Natural killer cell treated with Interleukin-12 subunit alpha and Interleukin-12 subunit beta and Interleukin-15 and Interleukin-18, amount 100 ng/mL, for 72 hours (primary cell): Measurements from ENCODE around the gene CDS2. TPM values are rescaled to one million over a fixed set of nuclear protein-coding genes. Genes with fewer than 3 reads are reported as not detected.

Source experiments
- ATAC-seq, 2 donors: fragments of 150-1000 bp; cut with Tn5 transposase in 1 of 2; sonication (Bioruptor Pico), chemical (Tn5 transposase) in 1 of 2; 2 replicates each; pipeline ENCODE4 v1.10.0; 2021
- DNase-seq: peaks from one replicate; pipeline ENCODE4 v3.0.0; 2022; ENCODE audit warnings: low spot score
- H3K27ac Mint-ChIP-seq, 2 donors: 1 replicate in 1 of 2; 2 replicates in 1 of 2; pipeline ENCODE4 v1.8.0; 2022; ENCODE audit warnings: mixed read lengths in 2 of 2, mild to moderate bottlenecking in 1 of 2, moderate library complexity in 1 of 2
- H3K27me3 Mint-ChIP-seq, 2 donors: 1 replicate in 1 of 2; 2 replicates in 1 of 2; pipeline ENCODE4 v1.8.0; 2022; ENCODE audit warnings: mixed read lengths in 2 of 2
- H3K36me3 Mint-ChIP-seq: one replicate; pipeline ENCODE4 v1.8.0; 2022; ENCODE audit warnings: mixed read lengths
- H3K4me1 Mint-ChIP-seq, 2 donors: 1 replicate in 1 of 2; 2 replicates in 1 of 2; pipeline ENCODE4 v1.8.0; 2022; ENCODE audit warnings: low read depth in 2 of 2, mixed read lengths in 2 of 2, mild to moderate bottlenecking in 1 of 2
- H3K4me3 Mint-ChIP-seq: one replicate; pipeline ENCODE4 v1.8.0; 2022; ENCODE audit warnings: mixed read lengths
- H3K9me3 Mint-ChIP-seq: 2 replicates; pipeline ENCODE4 v1.8.0; 2022; ENCODE audit warnings: mixed read lengths
- total RNA-seq, 2 donors: library from RNA; stranded (reverse); gene quantifications; one replicate each; pipeline ENCODE4 v1.2.3, GENCODE V29; 2022

The CDS2 gene
- total RNA-seq, 2 donors from 2014 or later = 48.7 to 52.0 TPM

DNA sequence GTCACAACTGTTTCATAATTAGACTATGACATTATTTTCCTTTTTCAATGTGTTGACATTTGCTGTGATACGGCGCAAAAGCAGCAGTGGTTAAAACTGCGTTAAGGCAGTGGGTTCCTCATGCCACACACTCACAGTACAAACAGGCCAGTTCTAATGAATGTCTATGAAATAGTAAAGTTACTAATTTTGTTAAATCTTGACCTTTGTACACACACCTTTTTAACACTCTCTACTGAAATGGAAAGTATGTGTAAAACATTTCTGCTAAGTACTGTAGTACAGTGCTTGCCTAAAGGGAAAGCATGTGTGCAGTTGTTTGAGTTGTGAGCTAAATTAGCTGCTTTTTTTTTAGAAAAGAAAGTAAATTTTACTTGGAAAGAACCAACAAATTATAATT is 60.3 kb downstream of the CDS2 start:
- peaks cover 8% of the 10 kb centered on the region for H3K36me3 Mint-ChIP-seq
- ATAC-seq = no peak
- H3K4me3 Mint-ChIP-seq = no peak overlapping the region

GRCh38 chr20:5188736-5189135 is 61.9 kb downstream of the CDS2 start:
- DNase-seq (no peak), ATAC-seq (no peak)
- Mint-ChIP-seq H3K27ac (no peak overlapping the region), H3K9me3 (no peaks in the 10 kb centered on the region), H3K4me1 (peaks cover 0 to 4% of the 10 kb centered on the region in 2 donors), H3K36me3 (peaks cover 8% of the 10 kb centered on the region), H3K4me3 (no peak overlapping the region), H3K27me3 (no peaks in the 10 kb centered on the region)

More for the DNA sequence above, 60.3 kb downstream of the CDS2 start:
- DNase-seq = no peak
- peaks cover 0 to 2% of the 10 kb centered on the region in 2 donors for H3K4me1 Mint-ChIP-seq
- no peaks in the 10 kb centered on the region for H3K9me3 Mint-ChIP-seq
- no peaks in the 10 kb centered on the region for H3K27me3 Mint-ChIP-seq
- no peak overlapping the region for H3K27ac Mint-ChIP-seq

DNA sequence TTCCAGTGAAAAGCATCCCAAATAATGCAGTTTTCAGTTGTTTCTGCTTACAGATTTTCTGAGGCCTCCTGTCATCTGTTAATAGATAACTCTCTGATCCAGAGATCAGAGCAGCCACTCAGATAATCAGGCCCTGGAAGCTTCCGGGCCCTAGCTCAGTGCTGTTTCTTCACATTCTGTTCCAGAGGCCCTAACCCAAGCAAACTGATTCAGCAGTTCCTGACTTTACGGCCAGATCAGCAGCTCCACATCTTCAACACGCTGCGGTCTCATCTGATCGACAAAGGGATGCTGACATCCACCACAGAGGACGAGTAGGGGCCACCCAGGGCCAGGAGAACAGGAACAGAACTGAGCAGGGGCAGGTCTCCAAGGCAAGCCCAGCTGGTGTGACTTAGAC is 63.1 kb downstream of the CDS2 start:
- Mint-ChIP-seq H3K27me3 (no peaks in the 10 kb centered on the region), H3K9me3 (no peaks in the 10 kb centered on the region), H3K4me1 (peaks cover 0 to 4% of the 10 kb centered on the region in 2 donors), H3K36me3 (peaks cover 8% of the 10 kb centered on the region), H3K4me3 (no peak overlapping the region), H3K27ac (no peak overlapping the region)
- DNase-seq (no peak), ATAC-seq (no peak)

- H3K9me3 Mint-ChIP-seq = no peaks in the 10 kb centered on the region
- ATAC-seq = no peak
- H3K4me3 Mint-ChIP-seq = no peak overlapping the region
- no peaks in the 10 kb centered on the region for H3K27me3 Mint-ChIP-seq
- peaks cover 0 to 4% of the 10 kb centered on the region in 2 donors for H3K4me1 Mint-ChIP-seq
- DNase-seq = no peak
- peaks cover 8% of the 10 kb centered on the region for H3K36me3 Mint-ChIP-seq
- no peak overlapping the region for H3K27ac Mint-ChIP-seq
Observed at GRCh38 chr20:5190444-5190843, 63.6 kb downstream of the CDS2 start.

DNA sequence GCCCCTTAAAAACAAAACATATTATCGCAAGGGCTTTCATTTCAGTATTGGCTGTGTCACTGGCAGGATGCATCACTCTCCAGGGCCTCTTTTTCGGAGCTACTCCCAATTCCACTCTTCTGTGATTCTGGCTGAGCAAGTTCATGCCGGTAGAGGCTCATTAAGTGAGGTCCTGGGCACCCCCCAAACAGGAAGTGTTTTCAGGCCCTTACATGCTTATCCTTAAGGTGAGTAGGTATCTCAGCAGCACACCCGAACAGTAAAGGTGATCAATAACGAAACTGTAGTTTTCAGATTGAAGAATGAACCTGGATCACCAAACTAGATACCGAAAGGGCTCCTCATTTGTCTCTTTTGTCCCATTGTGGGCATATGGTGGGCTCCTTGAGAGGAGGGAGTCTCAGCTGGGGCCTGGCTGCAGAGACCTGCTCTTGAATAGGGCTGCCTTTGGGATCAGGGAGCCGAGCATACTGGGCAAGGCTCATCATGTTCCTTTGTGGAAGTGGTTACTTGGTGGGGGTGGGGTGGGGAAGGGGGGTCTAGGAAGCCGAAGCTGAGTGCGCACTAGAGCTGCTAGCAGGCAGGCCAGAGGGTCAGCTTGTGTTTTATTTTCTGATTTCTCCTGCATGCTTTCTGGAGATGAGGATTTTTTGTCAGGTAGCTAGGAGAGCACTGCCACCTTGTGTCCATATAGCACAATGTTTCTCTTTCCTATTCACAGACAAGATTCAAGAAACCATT is 65.2 kb downstream of the CDS2 start:
- DNase-seq = no peak
- H3K27ac Mint-ChIP-seq = no peak overlapping the region
- H3K9me3 Mint-ChIP-seq = no peaks in the 10 kb centered on the region
- no peaks in the 10 kb centered on the region for H3K27me3 Mint-ChIP-seq
- peaks cover 0 to 4% of the 10 kb centered on the region in 2 donors for H3K4me1 Mint-ChIP-seq
- peak in 1 of 2 donors; percentile 67 for ATAC-seq
- peaks cover 8% of the 10 kb centered on the region for H3K36me3 Mint-ChIP-seq
- H3K4me3 Mint-ChIP-seq = no peak overlapping the region

GRCh38 chr20:5192570-5193431 is 66.0 kb downstream of the CDS2 start:
- H3K27ac Mint-ChIP-seq = no peak overlapping the region
- ATAC-seq (no peak), DNase-seq (no peak)
- no peaks in the 10 kb centered on the region for H3K27me3 Mint-ChIP-seq
- H3K4me1 Mint-ChIP-seq = peaks cover 0 to 4% of the 10 kb centered on the region in 2 donors
- no peaks in the 10 kb centered on the region for H3K9me3 Mint-ChIP-seq
- H3K4me3 Mint-ChIP-seq = no peak overlapping the region
- peaks cover 8% of the 10 kb centered on the region for H3K36me3 Mint-ChIP-seq

- Mint-ChIP-seq H3K27ac (no peak overlapping the region), H3K9me3 (no peaks in the 10 kb centered on the region), H3K4me1 (peaks cover 0 to 4% of the 10 kb centered on the region in 2 donors), H3K36me3 (no peaks in the 10 kb centered on the region), H3K27me3 (no peaks in the 10 kb centered on the region), H3K4me3 (no peak overlapping the region)
- no peak for ATAC-seq
- no peak for DNase-seq
Observed at GRCh38 chr20:5195655-5196054, 68.8 kb downstream of the CDS2 start.

DNA sequence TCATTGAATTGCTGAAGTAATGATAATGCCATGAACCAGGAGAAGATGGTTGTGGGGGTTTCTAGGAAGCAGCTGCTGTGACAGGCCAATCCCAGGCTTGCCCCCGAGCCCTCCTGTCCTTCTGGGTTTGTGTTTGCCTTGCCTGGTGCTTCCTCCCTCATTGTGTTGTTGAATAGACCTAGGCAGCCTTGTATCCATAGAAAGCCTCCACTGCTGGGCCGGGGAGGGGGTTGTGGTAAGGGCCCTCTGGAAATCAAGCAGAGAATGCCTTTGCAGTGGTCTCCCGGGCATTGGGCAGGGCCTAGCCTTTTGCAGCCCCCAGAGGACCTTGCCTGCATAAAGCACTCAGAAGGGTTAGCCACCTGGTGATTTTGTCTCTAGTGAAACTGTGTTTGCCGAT is 69.3 kb downstream of the CDS2 start:
- H3K36me3 Mint-ChIP-seq = no peaks in the 10 kb centered on the region
- H3K27ac Mint-ChIP-seq = no peak overlapping the region
- H3K9me3 Mint-ChIP-seq = no peaks in the 10 kb centered on the region
- peaks cover 0 to 4% of the 10 kb centered on the region in 2 donors for H3K4me1 Mint-ChIP-seq
- H3K27me3 Mint-ChIP-seq = no peaks in the 10 kb centered on the region
- ATAC-seq (no peak), DNase-seq (no peak)
- H3K4me3 Mint-ChIP-seq = no peak overlapping the region

DNA sequence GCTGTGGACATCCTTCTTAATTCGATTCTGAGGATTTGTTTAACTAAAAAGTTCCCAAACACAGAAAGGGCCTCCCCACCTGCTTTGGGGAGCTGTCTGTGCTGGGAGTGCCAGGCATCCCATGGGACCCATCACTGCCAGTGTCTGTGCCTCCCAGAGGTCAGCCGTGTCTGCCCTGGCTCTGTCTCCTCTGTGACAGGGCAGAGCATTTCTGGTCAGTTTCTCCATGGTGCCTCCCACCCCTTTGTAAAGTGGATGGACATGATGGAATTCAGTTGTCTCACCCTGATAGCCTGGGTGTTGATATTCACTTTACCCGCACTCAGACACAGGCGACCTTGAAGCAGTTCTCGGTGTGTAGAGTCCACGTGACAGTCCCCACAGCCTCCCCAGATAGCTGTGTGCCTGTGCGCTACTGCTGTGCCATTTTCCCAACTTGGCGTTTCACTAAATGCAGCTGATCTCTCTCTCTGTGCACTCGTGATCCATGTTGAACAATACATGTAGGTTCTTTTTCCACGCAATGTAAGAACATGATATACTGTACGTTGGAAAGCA is 70.5 kb downstream of the CDS2 start:
- ATAC-seq = no peak
- no peaks in the 10 kb centered on the region for H3K9me3 Mint-ChIP-seq
- H3K4me3 Mint-ChIP-seq = no peak overlapping the region
- no peaks in the 10 kb centered on the region for H3K27me3 Mint-ChIP-seq
- DNase-seq = no peak
- H3K36me3 Mint-ChIP-seq = no peaks in the 10 kb centered on the region
- peaks cover 0 to under 1% of the 10 kb centered on the region in 2 donors for H3K4me1 Mint-ChIP-seq
- no peak overlapping the region for H3K27ac Mint-ChIP-seq

- no peaks in the 10 kb centered on the region for H3K9me3 Mint-ChIP-seq
- no peak for ATAC-seq
- no peaks in the 10 kb centered on the region for H3K4me1 Mint-ChIP-seq
- H3K36me3 Mint-ChIP-seq = no peaks in the 10 kb centered on the region
- no peak overlapping the region for H3K27ac Mint-ChIP-seq
- no peak for DNase-seq
- H3K4me3 Mint-ChIP-seq = no peak overlapping the region
- no peaks in the 10 kb centered on the region for H3K27me3 Mint-ChIP-seq
Observed at GRCh38 chr20:5197847-5198650, 71.2 kb downstream of the CDS2 start.

- Mint-ChIP-seq H3K4me3 (no peak overlapping the region), H3K9me3 (no peaks in the 10 kb centered on the region), H3K27ac (no peak overlapping the region), H3K27me3 (no peaks in the 10 kb centered on the region), H3K4me1 (no peaks in the 10 kb centered on the region), H3K36me3 (no peaks in the 10 kb centered on the region)
- DNase-seq (no peak), ATAC-seq (no peak)
Observed at GRCh38 chr20:5198651-5198924, 71.8 kb downstream of the CDS2 start.

DNA sequence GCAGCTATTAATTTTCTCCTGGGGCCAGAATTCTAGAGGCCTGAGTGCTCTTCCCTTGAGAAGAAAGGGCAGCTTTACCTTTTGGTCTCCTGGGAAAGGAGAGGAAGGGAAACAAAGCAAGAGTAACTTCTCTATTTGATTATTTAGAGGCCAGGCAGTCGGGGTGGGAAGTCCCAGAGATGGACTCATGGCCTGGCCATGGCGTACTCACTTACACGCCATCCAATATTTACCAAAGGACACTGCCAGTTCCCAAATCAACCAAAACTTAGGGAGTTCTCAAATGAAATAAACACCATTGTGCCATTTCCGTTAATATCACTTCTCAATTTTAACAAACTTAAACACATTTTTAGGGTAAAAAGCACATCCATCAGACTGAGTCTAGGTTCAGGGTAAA is 76.6 kb downstream of the CDS2 start:
- Mint-ChIP-seq H3K27me3 (no peaks in the 10 kb centered on the region), H3K27ac (no peak overlapping the region), H3K9me3 (no peaks in the 10 kb centered on the region), H3K4me1 (no peaks in the 10 kb centered on the region), H3K36me3 (no peaks in the 10 kb centered on the region), H3K4me3 (no peak overlapping the region)
- ATAC-seq (no peak), DNase-seq (no peak)

GRCh38 chr20:5205348-5206210 is 78.8 kb downstream of the CDS2 start:
- DNase-seq (peak; percentile 81), ATAC-seq (peak; percentile 89 to 90)
- H3K4me3 Mint-ChIP-seq = no peak overlapping the region
- H3K27ac Mint-ChIP-seq = no peak overlapping the region
- no peaks in the 10 kb centered on the region for H3K4me1 Mint-ChIP-seq
- H3K36me3 Mint-ChIP-seq = no peaks in the 10 kb centered on the region
- no peaks in the 10 kb centered on the region for H3K27me3 Mint-ChIP-seq
- no peaks in the 10 kb centered on the region for H3K9me3 Mint-ChIP-seq
